ENCODE measurements around the gene KRTAP20-3.

- TF ChIP-seq USF1 (IDR thresholded peaks at IDR 0.05) (no peak), TCF12 (IDR thresholded peaks at IDR 0.05; ENCODE audit: low read depth) (no peak), FOXM1 (IDR thresholded peaks at IDR 0.05; ENCODE audit: borderline replicate concordance, low read depth) (no peak), REST (IDR thresholded peaks at IDR 0.05; ENCODE audit: low read depth) (no peak), TAF1 (IDR thresholded peaks at IDR 0.05; ENCODE audit: low read depth) (no peak), ZBTB7A (IDR thresholded peaks at IDR 0.05; ENCODE audit: low read depth) (no peak)
Measured at GRCh38 chr21:30623362-30623761, 19.3 kb upstream of the KRTAP20-3 start.
